Bronchial epithelial cell (primary cell): Measurements from ENCODE around the gene EPN3. TPM values are rescaled to one million over a fixed set of nuclear protein-coding genes. Genes with fewer than 3 reads are reported as not detected.

ENCODE experiments used
- DNase-seq: peaks from one replicate; pipeline ENCODE4 v3.0.0-alpha.2; 2010; ENCODE audit warnings: low read depth
- FAIRE-seq: peaks from 2 replicates; lab custom pipeline; 2011; peaks lifted over from hg19 to GRCh38; lab: Jason Lieb, UNC
- H3K27me3 ChIP-seq: 2 replicates; pipeline ENCODE4 v1.5.1; 2011; ENCODE audit warnings: low read length; ENCODE audit not compliant: control insufficient read depth, insufficient read depth
- H3K36me3 ChIP-seq: 2 replicates; pipeline ENCODE4 v1.5.1; 2011; ENCODE audit warnings: low read length; ENCODE audit not compliant: control insufficient read depth, insufficient read depth
- H3K4me3 ChIP-seq: 2 replicates; pipeline ENCODE4 v1.5.1; 2011; ENCODE audit warnings: mild to moderate bottlenecking, low read depth, low read length, control low read depth
- total RNA-seq: library from RNA; depleted of rRNA; stranded (reverse); fragments of >200 nt; gene quantifications from 2 replicates; pipeline ENCODE4 v1.2.1, GENCODE V29; 2014
- TF ChIP-seq, protein P1 (sequence below): IDR thresholded peaks from 2 replicates; pipeline ENCODE4 v1.5.1; 2011; ENCODE audit warnings: mild to moderate bottlenecking, moderate library complexity, low read length, control low read depth, inconsistent platforms; ENCODE audit not compliant: insufficient read depth, severe bottlenecking

The EPN3 gene
- total RNA-seq, 1 donor from 2014 or later: 2.9 TPM

GRCh38 chr17:50518384-50519023 is 14.0 kb upstream of the EPN3 start:
- no peak overlapping the region for H3K4me3 ChIP-seq
- TF ChIP-seq, protein P1, sequence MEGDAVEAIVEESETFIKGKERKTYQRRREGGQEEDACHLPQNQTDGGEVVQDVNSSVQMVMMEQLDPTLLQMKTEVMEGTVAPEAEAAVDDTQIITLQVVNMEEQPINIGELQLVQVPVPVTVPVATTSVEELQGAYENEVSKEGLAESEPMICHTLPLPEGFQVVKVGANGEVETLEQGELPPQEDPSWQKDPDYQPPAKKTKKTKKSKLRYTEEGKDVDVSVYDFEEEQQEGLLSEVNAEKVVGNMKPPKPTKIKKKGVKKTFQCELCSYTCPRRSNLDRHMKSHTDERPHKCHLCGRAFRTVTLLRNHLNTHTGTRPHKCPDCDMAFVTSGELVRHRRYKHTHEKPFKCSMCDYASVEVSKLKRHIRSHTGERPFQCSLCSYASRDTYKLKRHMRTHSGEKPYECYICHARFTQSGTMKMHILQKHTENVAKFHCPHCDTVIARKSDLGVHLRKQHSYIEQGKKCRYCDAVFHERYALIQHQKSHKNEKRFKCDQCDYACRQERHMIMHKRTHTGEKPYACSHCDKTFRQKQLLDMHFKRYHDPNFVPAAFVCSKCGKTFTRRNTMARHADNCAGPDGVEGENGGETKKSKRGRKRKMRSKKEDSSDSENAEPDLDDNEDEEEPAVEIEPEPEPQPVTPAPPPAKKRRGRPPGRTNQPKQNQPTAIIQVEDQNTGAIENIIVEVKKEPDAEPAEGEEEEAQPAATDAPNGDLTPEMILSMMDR: no peak
- DNase-seq (no peak), FAIRE-seq (no peak)
- no peaks in the 10 kb centered on the region for H3K36me3 ChIP-seq
- H3K27me3 ChIP-seq: no peaks in the 10 kb centered on the region

- DNase-seq (peak; percentile 95), FAIRE-seq (peak; percentile 62)
Observed at GRCh38 chr17:50519141-50519834, 13.2 kb upstream of the EPN3 start.

DNA sequence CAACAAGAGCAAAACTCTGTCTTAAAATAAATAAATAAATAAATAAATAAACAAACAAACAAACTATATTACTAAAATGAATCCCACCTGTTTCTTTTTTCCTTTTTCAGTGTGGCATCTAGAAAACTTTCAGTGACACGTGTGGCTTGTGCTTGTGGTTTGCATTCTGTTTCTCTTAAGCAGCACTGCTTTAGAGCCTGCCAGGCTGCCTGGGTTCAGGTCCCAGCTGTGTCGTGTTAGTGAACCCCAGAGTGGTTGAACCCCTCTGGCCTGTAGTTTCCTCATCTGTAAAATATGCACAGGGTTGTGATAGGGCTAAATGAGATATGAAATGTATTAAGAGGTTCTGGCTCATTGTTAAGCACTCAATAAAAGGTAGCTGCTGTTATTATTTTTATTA is 12.1 kb upstream of the EPN3 start:
- DNase-seq: no peak
- TF ChIP-seq, protein P1: no peak
- H3K36me3 ChIP-seq: no peaks in the 10 kb centered on the region
- FAIRE-seq: no peak
- H3K4me3 ChIP-seq: no peak overlapping the region
- H3K27me3 ChIP-seq: no peaks in the 10 kb centered on the region

More at GRCh38 chr17:50519141-50519834, 13.2 kb upstream of the EPN3 start:
- Histone ChIP-seq H3K4me3 (no peak overlapping the region), H3K27me3 (no peaks in the 10 kb centered on the region), H3K36me3 (no peaks in the 10 kb centered on the region)
- TF ChIP-seq, protein P1: no peak

DNA sequence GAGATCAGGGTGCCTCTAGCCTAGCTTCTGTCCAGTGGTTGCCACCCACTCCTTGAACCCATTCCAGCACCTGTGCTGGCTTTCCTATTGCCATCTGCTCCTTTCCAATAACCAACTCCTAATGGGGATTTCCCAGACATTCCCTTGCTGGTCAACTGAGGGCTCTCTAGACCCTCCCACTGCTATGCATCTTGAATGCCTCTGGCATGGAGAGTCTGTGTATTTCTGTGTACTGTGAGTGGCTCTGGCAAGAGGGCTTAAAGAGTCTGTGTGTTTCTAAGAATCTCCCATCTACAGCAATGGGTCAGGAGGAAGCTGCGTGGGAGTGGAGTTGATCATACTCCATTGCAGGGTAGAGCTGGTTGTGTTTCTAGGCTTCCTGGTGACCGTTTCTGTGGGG is 11.0 kb upstream of the EPN3 start:
- no peaks in the 10 kb centered on the region for H3K36me3 ChIP-seq
- FAIRE-seq: no peak
- no peak overlapping the region for H3K4me3 ChIP-seq
- TF ChIP-seq, protein P1: no peak
- no peaks in the 10 kb centered on the region for H3K27me3 ChIP-seq
- DNase-seq: no peak

DNA sequence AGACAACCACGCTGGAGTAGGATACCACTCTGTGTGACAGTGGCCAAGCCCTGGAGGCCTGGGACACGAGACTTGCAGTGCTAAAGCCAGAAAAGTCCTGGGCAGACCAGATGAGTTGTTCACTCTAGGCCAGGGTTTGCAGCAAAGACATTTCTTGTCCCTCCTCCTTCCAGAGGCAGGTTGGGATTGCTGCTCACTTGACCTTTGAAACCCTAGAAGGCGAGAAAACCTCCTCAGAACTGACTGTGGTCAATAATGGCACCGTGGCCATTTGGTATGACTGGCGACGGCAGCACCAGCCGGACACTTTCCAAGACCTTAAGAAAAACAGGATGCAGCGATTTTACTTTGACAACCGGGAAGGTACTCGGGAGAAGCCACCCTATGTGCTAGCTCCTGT is 9.8 kb upstream of the EPN3 start:
- Histone ChIP-seq H3K27me3 (no peaks in the 10 kb centered on the region), H3K4me3 (no peak overlapping the region), H3K36me3 (no peaks in the 10 kb centered on the region)
- no peak for FAIRE-seq
- no peak for DNase-seq
- TF ChIP-seq, protein P1: no peak

- H3K4me3 ChIP-seq: no peak overlapping the region
- no peaks in the 10 kb centered on the region for H3K36me3 ChIP-seq
- TF ChIP-seq, protein P1: peak; percentile 6
- H3K27me3 ChIP-seq: no peaks in the 10 kb centered on the region
- DNase-seq (peak; percentile 87), FAIRE-seq (peak; percentile 90)
Observed at GRCh38 chr17:50523208-50523607, 9.3 kb upstream of the EPN3 start.
